Stimulated activated CD8-positive, alpha-beta memory T cell treated with anti-CD3 and anti-CD28 coated beads, Interleukin-4, amount 100 ng/mL, for 48 hours (primary cell): ENCODE data around the gene DCDC2B.
A peak's percentile ranks its signal among the peaks of the same experiment; 100 is the strongest.

Source experiments
- DNase-seq: peaks from one replicate; pipeline ENCODE4 v3.0.0-alpha.2; 2020

The DCDC2B gene

GRCh38 chr1:32197074-32197473 lies 11.8 kb upstream of the DCDC2B start:
- no peak for DNase-seq

GRCh38 chr1:32197837-32198236 lies 11.1 kb upstream of the DCDC2B start:
- DNase-seq = no peak

- DNase-seq = no peak
Measured at GRCh38 chr1:32198237-32199042, 10.4 kb upstream of the DCDC2B start.

- DNase-seq = no peak
Measured at GRCh38 chr1:32199043-32199716, 9.7 kb upstream of the DCDC2B start.

GRCh38 chr1:32199717-32200072 lies 9.2 kb upstream of the DCDC2B start:
- no peak for DNase-seq

- peak; percentile 73 for DNase-seq
Measured at GRCh38 chr1:32200226-32201010, 8.5 kb upstream of the DCDC2B start, which contains the start of gene CCDC28B. Gene CCDC28B (plus strand): TSS chr1:32200595. CDS start chr1:32201936, 1,341 bp downstream.

- DNase-seq = peak; percentile 89
Measured at GRCh38 chr1:32201011-32201855, 7.7 kb upstream of the DCDC2B start.

- DNase-seq = no peak
Measured at GRCh38 chr1:32204943-32205361, 3.9 kb upstream of the DCDC2B start.

- DNase-seq = peak; percentile 91
Measured at GRCh38 chr1:32205401-32206370, 3.2 kb upstream of the DCDC2B start, which contains the start of gene IQCC. Gene IQCC (plus strand): TSS chr1:32205671. CDS start chr1:32205682, 11 bp downstream.

GRCh38 chr1:32208469-32208868 lies 420 bp upstream of the DCDC2B start:
- DNase-seq = no peak

- DNase-seq = peak; percentile 69
Measured at GRCh38 chr1:32215629-32216480, 7.0 kb downstream of the DCDC2B start.

GRCh38 chr1:32216566-32216965 lies 7.7 kb downstream of the DCDC2B start:
- no peak for DNase-seq

GRCh38 chr1:32219022-32219421 lies 10.1 kb downstream of the DCDC2B start:
- DNase-seq = no peak

GRCh38 chr1:32220746-32221580 lies 12.1 kb downstream of the DCDC2B start:
- no peak for DNase-seq

- DNase-seq = no peak
Measured at GRCh38 chr1:32221581-32221979, 12.7 kb downstream of the DCDC2B start.

GRCh38 chr1:32221980-32222755 lies 13.3 kb downstream of the DCDC2B start, which contains the start of the genes EIF3I and TMEM234:
Gene EIF3I (plus strand): TSS chr1:32222407. CDS start chr1:32222442, 35 bp downstream.
Gene TMEM234 (minus strand): TSS chr1:32222353. CDS start chr1:32222322, 31 bp downstream.
- DNase-seq = peak; percentile 94

- no peak for DNase-seq
Measured at GRCh38 chr1:32223683-32224082, 14.8 kb downstream of the DCDC2B start.

GRCh38 chr1:32224285-32224684 lies 15.4 kb downstream of the DCDC2B start:
- no peak for DNase-seq
